GM19452 (cell line): ENCODE measurements around the gene REC8.

Experiments used
- ATAC-seq: cut with Tn5 transposase; IDR thresholded peaks from one replicate; pipeline ENCODE4 v1.9.1; 2021; ENCODE audit not compliant: unreplicated experiment

REC8 gene

GRCh38 chr14:24138396-24139271, 33.2 kb upstream of the REC8 start:
- ATAC-seq = no peak

- no peak for ATAC-seq
These were observed 32.5 kb upstream of the REC8 start for GRCh38 chr14:24139272-24139934.

GRCh38 chr14:24141097-24141880, 30.6 kb upstream of the REC8 start, which contains the start of gene EMC9:
EMC9 (minus strand) TSS chr14:24141591; CDS start chr14:24141304, 287 bp downstream.
- peak; percentile 82 for ATAC-seq

- ATAC-seq = no peak
These were observed 28.4 kb upstream of the REC8 start for GRCh38 chr14:24143511-24143910.

GRCh38 chr14:24144451-24144850, 27.4 kb upstream of the REC8 start:
- no peak for ATAC-seq

GRCh38 chr14:24145219-24145618, 26.7 kb upstream of the REC8 start:
- no peak for ATAC-seq

GRCh38 chr14:24145690-24146452, 26.0 kb upstream of the REC8 start:
- no peak for ATAC-seq

GRCh38 chr14:24146453-24146977, 25.4 kb upstream of the REC8 start, which contains the start of gene PSME2:
PSME2 (minus strand) TSS chr14:24146610; CDS start chr14:24146581, 29 bp downstream.
- ATAC-seq = peak; percentile 56

GRCh38 chr14:24146978-24147760, 24.7 kb upstream of the REC8 start, which contains the start of gene RNF31:
RNF31 (plus strand) TSS chr14:24147498; CDS start chr14:24147699, 201 bp downstream.
- peak; percentile 78 for ATAC-seq

- ATAC-seq = no peak
These were observed 24.0 kb upstream of the REC8 start for GRCh38 chr14:24147761-24148428.

- no peak for ATAC-seq
These were observed 22.4 kb upstream of the REC8 start for GRCh38 chr14:24149302-24149969.

GRCh38 chr14:24150061-24150460, 21.8 kb upstream of the REC8 start:
- no peak for ATAC-seq

- ATAC-seq = no peak
These were observed 21.3 kb upstream of the REC8 start for GRCh38 chr14:24150567-24150966.

- no peak for ATAC-seq
These were observed 20.9 kb upstream of the REC8 start for GRCh38 chr14:24150993-24151392.

GRCh38 chr14:24151404-24152080, 20.3 kb upstream of the REC8 start:
- no peak for ATAC-seq

GRCh38 chr14:24155100-24155499, 16.8 kb upstream of the REC8 start:
- ATAC-seq = no peak

GRCh38 chr14:24156840-24157239, 15.0 kb upstream of the REC8 start:
- ATAC-seq = no peak

- ATAC-seq = no peak
These were observed 14.5 kb upstream of the REC8 start for GRCh38 chr14:24157331-24157730.
